GM12878 (cell line): Measurements from ENCODE around the gene RASGRP2. TPM values are rescaled to one million over a fixed set of nuclear protein-coding genes. Genes with fewer than 3 reads are reported as not detected.

Experiments
- ATF7 ChIP-seq: fragments of 450-650 bp; IDR thresholded peaks from 2 replicates; pipeline ENCODE4 v1.6.1; 2016; ENCODE audit warnings: low read depth, mild to moderate bottlenecking
- MYB ChIP-seq: fragments of 150-350 bp; IDR thresholded peaks from 2 replicates; pipeline ENCODE4 v1.6.1; 2014; ENCODE audit warnings: mild to moderate bottlenecking, low read depth, low read length, borderline replicate concordance
- NBN ChIP-seq: fragments of 450-650 bp; IDR thresholded peaks from 2 replicates; pipeline ENCODE4 v1.6.1; 2016
- NFIC ChIP-seq: IDR thresholded peaks from 2 replicates; pipeline ENCODE4 v1.6.1; 2012; ENCODE audit warnings: low read depth, mild to moderate bottlenecking, inconsistent platforms, low read length, moderate library complexity
- PKNOX1 ChIP-seq: fragments of 450-650 bp; IDR thresholded peaks from 2 replicates; pipeline ENCODE4 v1.6.1; 2016; ENCODE audit warnings: mild to moderate bottlenecking
- RELB ChIP-seq: fragments of 450-650 bp; IDR thresholded peaks from 2 replicates; pipeline ENCODE4 v1.6.1; 2017; ENCODE audit warnings: low read depth, mild to moderate bottlenecking, moderate library complexity
- RUNX3 ChIP-seq: IDR thresholded peaks from 2 replicates; pipeline ENCODE4 v1.6.1; 2012; ENCODE audit warnings: low read length, inconsistent platforms
- SMARCA5 ChIP-seq: fragments of 450-650 bp; IDR thresholded peaks from 2 replicates; pipeline ENCODE4 v1.6.1; 2017; ENCODE audit warnings: mild to moderate bottlenecking
- STAT3 ChIP-seq: IDR thresholded peaks from 2 replicates; pipeline ENCODE4 v1.6.1; 2011; ENCODE audit warnings: low read depth, low read length, improper control_type of control experiment
- TBL1XR1 ChIP-seq: IDR thresholded peaks from 2 replicates; pipeline ENCODE4 v1.6.1; 2012; ENCODE audit warnings: low read depth, low read length, improper control_type of control experiment
- TCF12 ChIP-seq: IDR thresholded peaks from 2 replicates; pipeline ENCODE4 v1.6.1; 2011; ENCODE audit warnings: low read depth, mild to moderate bottlenecking, low read length
- TCF7 ChIP-seq: IDR thresholded peaks from 2 replicates; pipeline ENCODE4 v1.6.1; 2014; ENCODE audit warnings: antibody characterized with exemption, borderline replicate concordance
- polyA plus RNA-seq, 11 experiments: library from polyadenylated mRNA; depleted of rRNA in 4 of 11; unstranded in 6 of 11; stranded (reverse) in 5 of 11; fragments of >200 nt; fragmentation: Nextera tagmentation in 4 of 11; fragmentation: Illumina TruSeq in 1 of 11; extraction: Ambion mirVana in 4 of 11; extraction: Trizol in 1 of 11; gene quantifications; 1 replicate in 1 of 11; 2 replicates in 10 of 11; pipeline versions ENCODE4 v1.2.1 to v1.2.3, GENCODE V29; 2011 to 2016; ENCODE audit warnings: inconsistent platforms in 2 of 11, missing spikeins in 2 of 11, low read depth in 1 of 11
- total RNA-seq, 4 experiments: library from RNA; depleted of rRNA in 3 of 4; stranded (reverse); fragments of >200 nt in 3 of 4; fragmentation: Illumina TruSeq in 1 of 4; extraction: Trizol in 1 of 4; gene quantifications; 2 replicates each; pipeline versions ENCODE4 v1.2.1 to v1.2.3, GENCODE V29; 2013 to 2021

Gene RASGRP2
- total and polyA plus RNA-seq, 10 of the 15 experiments (the other 5 are each of a cell fraction or from before 2014, with no cell fraction given), result 0.26 to 9.0 (median 5.4) TPM

GRCh38 chr11:64772303-64773018 lies 28.5 kb upstream of the RASGRP2 start (continued):
- TF ChIP-seq MYB, result no peak
- peak; percentile 75 for TF ChIP-seq RUNX3
- TF ChIP-seq STAT3, result 0 out of 2 replicates have a peak, but pooled peaks have one; percentile 33
- peak; percentile 29; the same call in 1 of the 2 replicates for TF ChIP-seq TBL1XR1
- TF ChIP-seq TCF12, result no peak
- peak; percentile 65; the same call in 1 of the 2 replicates for TF ChIP-seq NBN
- peak; percentile 57; the same call in 1 of the 2 replicates for TF ChIP-seq NFIC
- 0 out of 2 replicates have a peak, but pooled peaks have one; percentile 44 for TF ChIP-seq SMARCA5
- peak; percentile 97 for TF ChIP-seq ATF7
- peak; percentile 15; the same call in 1 of the 2 replicates for TF ChIP-seq PKNOX1
- 0 out of 2 replicates have a peak, but pooled peaks have one; percentile 28 for TF ChIP-seq RELB
- peak; percentile 76 for TF ChIP-seq TCF7
